ENCODE data around the gene RAB25. TPM values are rescaled to one million over a fixed set of nuclear protein-coding genes. Genes with fewer than 3 reads are reported as not detected.
"Not testable (repeated sequence)": the region's sequence is repeated elsewhere in the genome, so short reads cannot be mapped to it uniquely, and the experiment has no call there.

The RAB25 gene
- total and polyA plus RNA-seq, 5 experiments from 2014 or later: 0.81 to 2.0 (median 1.1) TPM

- H3K4me3 Mint-ChIP-seq: peak overlapping the region in 5 of 10 donors; percentile 11 to 96 (median 22)
- no peaks in the 10 kb centered on the region for H3K27me3 Mint-ChIP-seq
- no peak for ATAC-seq
- peaks cover 0 to 13% (median 0%) of the 10 kb centered on the region in 3 donors for H3K36me3 Mint-ChIP-seq
- POLR2A ChIA-PET: no interaction called here
- peaks cover 18 to 37% (median 35%) of the 10 kb centered on the region in 4 donors for H3K4me1 Mint-ChIP-seq
- no peak for DNase-seq
- no peaks in the 10 kb centered on the region for H3K9me3 Mint-ChIP-seq
- peak overlapping the region in 3 of 10 donors; percentile 46 to 82 (median 75) for H3K27ac Mint-ChIP-seq
These were observed 4.6 kb upstream of the RAB25 start for GRCh38 chr1:156056326-156056849.

GRCh38 chr1:156062189-156062588 is 1.2 kb downstream of the RAB25 start:
- DNase-seq (no peak), ATAC-seq (no peak)
- Mint-ChIP-seq H3K27me3 (no peaks in the 10 kb centered on the region), H3K4me3 (no peak overlapping the region), H3K9me3 (no peaks in the 10 kb centered on the region), H3K27ac (no peak overlapping the region), H3K36me3 (peaks cover 0 to 8% (median 0%) of the 10 kb centered on the region in 3 donors), H3K4me1 (peaks cover 3 to 10% (median 6%) of the 10 kb centered on the region in 4 donors)
- POLR2A ChIA-PET: interaction anchor here (0.7 kb wide), 1 partner anchor 348 kb away, joined by 4 read pairs; no protein-coding TSS in a partner anchor

- H3K27me3 Mint-ChIP-seq: no peaks in the 10 kb centered on the region
- H3K27ac Mint-ChIP-seq: peak overlapping the region in 1 of 10 donors; percentile 60
- DNase-seq (no peak), ATAC-seq (no peak)
- peaks cover 3 to 9% (median 6%) of the 10 kb centered on the region in 4 donors for H3K4me1 Mint-ChIP-seq
- no peaks in the 10 kb centered on the region for H3K9me3 Mint-ChIP-seq
- POLR2A ChIA-PET: interaction anchor here (0.7 kb wide), 1 partner anchor 237 kb away, joined by 5 read pairs; no protein-coding TSS in a partner anchor
- H3K4me3 Mint-ChIP-seq: no peak overlapping the region
- H3K36me3 Mint-ChIP-seq: no peaks in the 10 kb centered on the region
These were observed 3.0 kb downstream of the RAB25 start for GRCh38 chr1:156063997-156064285.

GRCh38 chr1:156064615-156065014 is 3.7 kb downstream of the RAB25 start:
- H3K27ac Mint-ChIP-seq: peak overlapping the region in 1 of 10 donors; percentile 32
- no peak for ATAC-seq
- POLR2A ChIA-PET: no interaction called here

GRCh38 chr1:156065212-156065611 is 4.3 kb downstream of the RAB25 start:
- peak overlapping the region in 2 of 10 donors; percentile 19 to 50 for H3K27ac Mint-ChIP-seq
- no peaks in the 10 kb centered on the region for H3K36me3 Mint-ChIP-seq
- no peaks in the 10 kb centered on the region for H3K27me3 Mint-ChIP-seq
- ATAC-seq (no peak), DNase-seq (no peak)
- no peaks in the 10 kb centered on the region for H3K9me3 Mint-ChIP-seq
- H3K4me1 Mint-ChIP-seq: peaks cover 3 to 9% (median 6%) of the 10 kb centered on the region in 4 donors
- no peak overlapping the region for H3K4me3 Mint-ChIP-seq
- POLR2A ChIA-PET: no interaction called here

More at GRCh38 chr1:156064615-156065014, 3.7 kb downstream of the RAB25 start:
- no peaks in the 10 kb centered on the region for H3K36me3 Mint-ChIP-seq
- no peak for DNase-seq
- H3K4me3 Mint-ChIP-seq: no peak overlapping the region
- H3K4me1 Mint-ChIP-seq: peaks cover 3 to 9% (median 6%) of the 10 kb centered on the region in 4 donors
- H3K9me3 Mint-ChIP-seq: no peaks in the 10 kb centered on the region
- no peaks in the 10 kb centered on the region for H3K27me3 Mint-ChIP-seq

- no peak for DNase-seq
- H3K36me3 Mint-ChIP-seq: no peaks in the 10 kb centered on the region
- POLR2A ChIA-PET: no interaction called here
- H3K9me3 Mint-ChIP-seq: no peaks in the 10 kb centered on the region
- no peak for ATAC-seq
- peak overlapping the region in 1 of 10 donors; percentile 24 for H3K27ac Mint-ChIP-seq
- H3K4me1 Mint-ChIP-seq: peaks cover 3 to 9% (median 6%) of the 10 kb centered on the region in 4 donors
- H3K4me3 Mint-ChIP-seq: no peak overlapping the region
- no peaks in the 10 kb centered on the region for H3K27me3 Mint-ChIP-seq
These were observed 4.9 kb downstream of the RAB25 start for GRCh38 chr1:156065871-156066270.

GRCh38 chr1:156067262-156067661 is 6.3 kb downstream of the RAB25 start:
- no peaks in the 10 kb centered on the region for H3K9me3 Mint-ChIP-seq
- no peak for DNase-seq
- H3K4me3 Mint-ChIP-seq: no peak overlapping the region
- POLR2A ChIA-PET: no interaction called here
- H3K27me3 Mint-ChIP-seq: no peaks in the 10 kb centered on the region
- no peaks in the 10 kb centered on the region for H3K36me3 Mint-ChIP-seq
- peaks cover 3 to 9% (median 6%) of the 10 kb centered on the region in 4 donors for H3K4me1 Mint-ChIP-seq
- no peak for ATAC-seq
- peak overlapping the region in 1 of 10 donors; percentile 63 for H3K27ac Mint-ChIP-seq

- H3K27ac Mint-ChIP-seq: peak overlapping the region in 2 of 10 donors; percentile 3 to 15
- no peak for DNase-seq
- H3K27me3 Mint-ChIP-seq: peaks cover 0 to 1% (median 0%) of the 10 kb centered on the region in 5 donors
- H3K4me3 Mint-ChIP-seq: no peak overlapping the region
- H3K4me1 Mint-ChIP-seq: peaks cover 3 to 9% (median 6%) of the 10 kb centered on the region in 4 donors
- no peak for ATAC-seq
- H3K36me3 Mint-ChIP-seq: no peaks in the 10 kb centered on the region
- POLR2A ChIA-PET: no interaction called here
- H3K9me3 Mint-ChIP-seq: no peaks in the 10 kb centered on the region
These were observed 8.8 kb downstream of the RAB25 start for GRCh38 chr1:156069490-156070455.

- POLR2A ChIA-PET: no interaction called here
- Mint-ChIP-seq H3K4me1 (peaks cover 3 to 9% (median 6%) of the 10 kb centered on the region in 4 donors), H3K27ac (no peak overlapping the region), H3K4me3 (no peak overlapping the region), H3K9me3 (no peaks in the 10 kb centered on the region), H3K36me3 (no peaks in the 10 kb centered on the region), H3K27me3 (peaks cover 0 to 1% (median 0%) of the 10 kb centered on the region in 5 donors)
- ATAC-seq (no peak), DNase-seq (no peak)
These were observed 9.6 kb downstream of the RAB25 start for GRCh38 chr1:156070548-156070947.

- H3K4me3 Mint-ChIP-seq, H3K4me1 Mint-ChIP-seq, H3K27ac Mint-ChIP-seq, H3K9me3 Mint-ChIP-seq, H3K36me3 Mint-ChIP-seq, DNase-seq, POLR2A ChIA-PET, H3K27me3 Mint-ChIP-seq, ATAC-seq: not testable (repeated sequence)
These were observed 10.4 kb downstream of the RAB25 start for GRCh38 chr1:156071332-156071816.

GRCh38 chr1:156072251-156072650 is 11.3 kb downstream of the RAB25 start:
- DNase-seq (no peak), ATAC-seq (no peak)
- Mint-ChIP-seq H3K36me3 (no peaks in the 10 kb centered on the region), H3K27me3 (peaks cover 0 to 1% (median 0%) of the 10 kb centered on the region in 5 donors), H3K9me3 (no peaks in the 10 kb centered on the region), H3K4me1 (peaks cover 0 to 3% (median under 1%) of the 10 kb centered on the region in 4 donors), H3K4me3 (no peak overlapping the region), H3K27ac (peak overlapping the region in 1 of 10 donors; percentile 34)
- POLR2A ChIA-PET: interaction anchor here (1.0 kb wide), 1 partner anchor 13 kb away, joined by 3 read pairs; no protein-coding TSS in a partner anchor

- Mint-ChIP-seq H3K27me3 (peaks cover 0 to 5% (median 0%) of the 10 kb centered on the region in 5 donors), H3K4me1 (peaks cover 0 to 2% (median under 1%) of the 10 kb centered on the region in 4 donors), H3K27ac (peak overlapping the region in 1 of 10 donors; percentile 9), H3K36me3 (no peaks in the 10 kb centered on the region), H3K4me3 (no peak overlapping the region), H3K9me3 (no peaks in the 10 kb centered on the region)
- DNase-seq: no peak
- POLR2A ChIA-PET: interaction anchor here (1.0 kb wide), 1 partner anchor 14 kb away, joined by 3 read pairs; no protein-coding TSS in a partner anchor
- no peak for ATAC-seq
These were observed 12.2 kb downstream of the RAB25 start for GRCh38 chr1:156073110-156073687.

Data from naive thymus-derived CD8-positive, alpha-beta T cell (primary cell).